Measurements from ENCODE around the gene PLCB1.

Gene PLCB1

DNA sequence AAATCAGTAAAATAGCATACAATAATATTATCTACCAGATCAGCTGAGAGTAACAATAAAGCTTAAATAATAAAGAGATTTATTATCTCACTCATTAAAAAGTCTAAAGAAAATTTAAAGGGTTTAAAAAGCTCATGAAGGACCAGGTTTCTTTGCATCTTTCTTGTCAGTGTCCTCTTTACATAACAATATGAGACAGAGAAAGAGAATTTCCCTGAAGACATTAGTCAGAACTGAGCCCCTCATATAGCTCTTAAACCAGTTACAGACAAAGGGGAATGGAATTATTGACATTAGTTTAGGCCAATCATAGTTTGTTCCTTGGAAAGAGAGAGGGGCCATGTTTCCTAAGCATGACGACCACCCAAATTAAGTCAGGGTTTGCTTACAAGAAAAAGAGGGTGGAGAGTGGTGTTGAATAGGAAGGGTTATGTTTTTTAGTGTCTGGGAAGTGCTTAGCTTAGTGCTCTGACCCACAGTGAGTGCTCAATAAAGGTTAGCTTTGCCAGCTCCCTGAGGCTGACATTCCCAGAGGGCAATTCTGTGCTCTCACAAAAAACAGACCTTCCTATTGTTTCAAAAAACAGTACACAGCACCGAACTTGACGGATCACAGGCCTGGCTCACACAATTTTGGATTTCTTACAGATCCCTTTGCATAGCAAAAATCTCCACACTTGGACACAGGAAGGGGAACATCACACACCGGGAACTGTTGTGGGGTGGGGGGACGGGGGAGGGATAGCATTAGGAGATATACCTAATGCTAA, 3.6 kb upstream of the PLCB1 start:
- no peak for DNase-seq (ENCODE audit: low read depth)
- TF ChIP-seq CTCF (IDR thresholded peaks at IDR 0.05; ENCODE audit: low read depth, low read length, missing control alignments), result no peak
- no peak overlapping the region for H3K4me3 ChIP-seq (ENCODE audit: low read depth, low read length)

DNA sequence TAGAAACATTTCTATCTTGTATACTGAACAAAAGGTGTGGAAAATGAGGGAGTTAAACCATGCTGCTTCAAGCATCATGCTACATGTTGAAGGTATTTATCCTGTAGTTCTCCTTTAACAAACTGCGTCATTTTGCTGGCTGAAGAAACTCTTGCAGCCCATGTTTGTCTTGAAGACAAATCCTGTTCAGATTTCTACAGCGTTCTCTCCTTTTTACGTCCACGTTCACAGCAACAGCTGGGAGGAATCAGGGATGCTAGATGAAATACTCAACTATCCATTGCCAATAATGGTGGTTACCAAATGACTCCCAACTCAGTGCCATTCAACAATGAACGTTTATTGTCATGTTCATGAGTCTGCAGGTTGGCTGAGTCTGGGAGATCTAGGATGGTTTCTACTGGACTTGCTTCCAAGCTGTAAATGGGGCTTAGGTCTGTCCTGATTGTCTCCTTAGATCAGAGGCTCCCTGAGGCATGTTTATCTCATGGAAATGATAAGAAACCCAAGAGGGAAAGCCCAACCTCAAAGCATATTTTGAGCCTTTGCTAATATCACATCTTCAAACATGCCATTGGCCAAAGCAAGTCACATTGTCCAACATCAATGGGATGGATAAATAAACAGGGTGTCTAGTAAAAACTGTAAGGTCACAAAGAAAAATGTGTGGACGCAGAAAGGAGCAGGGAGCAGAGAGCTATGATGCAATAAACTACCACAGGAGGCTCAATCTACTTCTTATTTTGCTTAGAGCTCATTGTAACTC, 2.7 kb upstream of the PLCB1 start:
- H3K4me3 ChIP-seq (ENCODE audit: low read depth, low read length), result no peak overlapping the region
- DNase-seq (ENCODE audit: low read depth), result no peak

DNA sequence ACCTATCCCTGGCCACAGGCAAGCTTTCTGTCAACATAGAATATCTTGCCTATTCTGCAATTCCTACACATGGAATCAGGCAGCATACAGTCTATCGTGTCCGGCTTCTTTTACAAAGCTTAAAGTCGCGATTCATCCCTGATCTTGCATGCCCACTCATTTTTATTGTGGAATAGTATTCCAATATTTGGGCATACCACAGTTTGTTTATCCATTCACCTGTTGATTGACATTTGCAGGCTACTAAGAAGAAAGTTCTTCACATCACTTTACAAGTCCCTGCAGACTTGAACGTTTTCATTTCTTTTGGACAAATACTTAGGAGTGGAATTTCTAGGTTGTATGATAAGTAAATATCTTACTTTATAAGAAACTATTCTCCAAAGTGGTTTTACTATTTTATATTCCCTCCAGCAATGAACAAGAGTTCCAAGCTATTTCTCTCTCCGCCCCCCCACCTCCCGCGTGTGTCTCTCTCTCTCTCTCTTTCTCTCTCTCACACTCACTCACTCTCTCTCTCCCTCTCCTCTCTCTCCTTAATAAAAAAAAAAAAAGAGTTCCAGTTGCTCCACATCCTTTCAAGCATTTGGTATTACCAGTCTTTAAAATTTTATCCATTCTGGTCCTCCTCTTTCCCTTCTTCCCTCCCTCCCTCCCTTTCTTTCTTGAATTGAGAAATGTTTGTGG, 1.1 kb upstream of the PLCB1 start:
- TF ChIP-seq CTCF (IDR thresholded peaks at IDR 0.05; ENCODE audit: low read depth, low read length, missing control alignments), result no peak
- no peak for DNase-seq (ENCODE audit: low read depth)
- H3K4me3 ChIP-seq (ENCODE audit: low read depth, low read length), result no peak overlapping the region

More for the DNA sequence above, 2.7 kb upstream of the PLCB1 start:
- TF ChIP-seq CTCF (IDR thresholded peaks at IDR 0.05; ENCODE audit: low read depth, low read length, missing control alignments), result no peak

- no peak for DNase-seq (ENCODE audit: low read depth)
- H3K4me3 ChIP-seq (ENCODE audit: low read depth, low read length), result no peak overlapping the region; the same call in 1 of the 2 replicates
- no peak for TF ChIP-seq CTCF (IDR thresholded peaks at IDR 0.05; ENCODE audit: low read depth, low read length, missing control alignments)
Observed at GRCh38 chr20:8132484-8133309, 631 bp downstream of the PLCB1 start.

GRCh38 chr20:8133310-8133768, 1.3 kb downstream of the PLCB1 start:
- DNase-seq (ENCODE audit: low read depth), result no peak
- TF ChIP-seq CTCF (IDR thresholded peaks at IDR 0.05; ENCODE audit: low read depth, low read length, missing control alignments), result no peak
- H3K4me3 ChIP-seq (ENCODE audit: low read depth, low read length), result no peak overlapping the region

DNA sequence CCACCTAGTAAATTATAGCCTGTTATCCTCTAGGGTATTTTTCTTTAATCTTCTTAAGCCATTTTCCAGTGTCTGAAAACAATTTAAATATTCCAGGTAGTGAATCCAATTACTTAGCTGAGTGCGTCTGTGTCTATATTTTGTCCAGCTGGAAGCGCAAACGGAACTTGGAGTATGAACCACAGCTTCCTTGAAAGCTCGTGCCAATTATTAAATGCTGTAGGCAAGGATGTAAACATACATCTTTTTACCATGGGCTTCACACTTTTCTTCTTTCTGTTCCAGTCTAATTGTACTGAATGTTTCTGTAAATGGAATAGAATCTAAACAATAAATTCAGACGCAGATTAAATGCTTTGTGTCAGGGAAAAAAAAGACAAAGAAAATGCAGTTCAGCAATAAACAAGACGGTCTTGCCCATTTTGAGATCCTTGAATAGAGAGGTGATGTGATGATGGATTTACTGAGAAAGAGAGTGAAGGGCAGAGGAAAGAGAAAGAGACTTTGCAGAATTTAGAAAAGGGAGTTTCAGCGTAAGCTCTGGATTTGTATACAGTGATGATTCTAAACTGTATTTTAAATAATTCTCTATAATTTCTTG, 1.9 kb downstream of the PLCB1 start:
- no peak for DNase-seq (ENCODE audit: low read depth)
- TF ChIP-seq CTCF (IDR thresholded peaks at IDR 0.05; ENCODE audit: low read depth, low read length, missing control alignments), result no peak
- no peak overlapping the region for H3K4me3 ChIP-seq (ENCODE audit: low read depth, low read length)
